Ectodermal cell (in vitro differentiated cells): ENCODE results near the gene MTSS2.

Experiments used
- H3K27ac ChIP-seq: 2 replicates; pipeline ENCODE4 v1.7.0; 2013; ENCODE audit warnings: mild to moderate bottlenecking, low read depth, low read length; ENCODE audit not compliant: insufficient read depth, poor library complexity, severe bottlenecking
- H3K27me3 ChIP-seq: 2 replicates; pipeline ENCODE4 v1.7.0; 2013; ENCODE audit warnings: mild to moderate bottlenecking, low read length; ENCODE audit not compliant: insufficient read depth, control insufficient read depth, poor library complexity, severe bottlenecking
- H3K36me3 ChIP-seq: one replicate; pipeline ENCODE4 v1.7.0; 2013; ENCODE audit warnings: low read length; ENCODE audit not compliant: control insufficient read depth, insufficient read depth
- H3K4me1 ChIP-seq: one replicate; pipeline ENCODE4 v1.7.0; 2013; ENCODE audit warnings: low read length; ENCODE audit not compliant: control insufficient read depth, insufficient read depth
- H3K4me3 ChIP-seq: 2 replicates; pipeline ENCODE4 v1.7.0; 2013; ENCODE audit warnings: low read depth, low read length, control low read depth; ENCODE audit not compliant: insufficient read depth
- H3K9me3 ChIP-seq: 2 replicates; pipeline ENCODE4 v1.7.0; 2013; ENCODE audit warnings: mild to moderate bottlenecking, low read length, moderate library complexity; ENCODE audit not compliant: control insufficient read depth
- WGBS, 2 experiments: methylation state at CpG; one replicate each; pipeline ENCODE4 v1.1.7; 2013; ENCODE audit warnings: missing lambda C conversion rate in 2 of 2; 5-methylcytosine and 5-hydroxymethylcytosine counted together

The MTSS2 gene

DNA sequence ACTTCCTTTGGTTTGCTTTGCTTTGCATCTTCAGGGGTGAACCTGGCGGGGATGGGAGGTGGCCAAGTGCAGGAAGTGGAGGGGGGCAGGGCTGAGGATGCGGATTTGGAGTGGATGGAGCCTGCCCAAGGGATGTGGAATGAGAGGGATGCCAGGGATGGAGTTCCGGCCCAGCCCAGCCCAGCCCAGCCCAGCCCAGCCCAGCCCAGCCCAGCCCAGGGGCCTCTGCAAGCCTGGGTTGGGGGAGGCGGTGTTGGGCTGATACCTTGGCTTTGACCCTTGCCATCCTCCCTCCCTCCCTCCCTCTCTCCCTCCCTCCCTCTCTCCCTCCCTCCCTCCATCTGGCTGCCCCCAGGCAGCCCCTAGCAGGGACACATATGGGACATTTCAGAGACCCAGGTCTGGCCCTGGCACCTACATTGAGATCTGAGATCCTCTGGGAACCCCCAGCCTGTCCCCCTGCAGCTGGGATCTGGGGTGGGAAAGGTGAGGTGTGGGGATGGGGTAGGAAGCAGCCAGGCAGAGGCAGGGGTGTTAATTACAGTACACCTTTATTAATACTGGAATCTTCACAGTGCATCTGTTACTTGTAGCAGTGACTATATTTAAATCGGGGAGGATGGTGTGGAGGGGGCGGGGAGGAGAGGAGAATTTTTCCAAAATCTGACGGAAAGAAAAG is 25.0 kb downstream of the MTSS2 start:
- no peaks in the 10 kb centered on the region for H3K4me1 ChIP-seq
- no peaks in the 10 kb centered on the region for H3K9me3 ChIP-seq
- no peak overlapping the region for H3K27ac ChIP-seq
- no peaks in the 10 kb centered on the region for H3K27me3 ChIP-seq
- peaks cover 1% of the 10 kb centered on the region for H3K36me3 ChIP-seq
- H3K4me3 ChIP-seq = no peak overlapping the region
- WGBS, 2 experiments = 80 to 91% methylated on average over 3 to 5 of the region's 7 CpGs

DNA sequence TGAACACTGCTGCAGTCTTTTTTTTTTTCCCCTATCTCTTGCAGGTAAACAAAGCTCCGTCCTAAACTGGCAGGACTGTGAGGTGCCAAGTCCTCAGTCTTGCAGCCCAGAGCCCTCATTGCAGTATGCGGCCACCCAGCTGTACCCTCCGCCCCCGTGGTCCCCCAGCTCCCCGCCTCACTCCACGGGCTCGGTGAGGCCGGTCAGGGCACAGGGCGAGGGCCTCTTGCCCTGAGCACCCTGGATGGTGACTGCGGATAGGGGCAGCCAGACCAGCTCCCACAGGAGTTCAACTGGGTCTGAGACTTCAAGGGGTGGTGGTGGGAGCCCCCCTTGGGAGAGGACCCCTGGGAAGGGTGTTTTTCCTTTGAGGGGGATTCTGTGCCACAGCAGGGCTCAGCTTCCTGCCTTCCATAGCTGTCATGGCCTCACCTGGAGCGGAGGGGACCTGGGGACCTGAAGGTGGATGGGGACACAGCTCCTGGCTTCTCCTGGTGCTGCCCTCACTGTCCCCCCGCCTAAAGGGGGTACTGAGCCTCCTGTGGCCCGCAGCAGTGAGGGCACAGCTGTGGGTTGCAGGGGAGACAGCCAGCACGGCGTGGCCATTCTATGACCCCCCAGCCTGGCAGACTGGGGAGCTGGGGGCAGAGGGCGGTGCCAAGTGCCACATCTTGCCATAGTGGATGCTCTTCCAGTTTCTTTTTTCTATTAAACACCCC is 25.7 kb downstream of the MTSS2 start:
- Histone ChIP-seq H3K27ac (no peak overlapping the region), H3K4me3 (no peak overlapping the region), H3K27me3 (no peaks in the 10 kb centered on the region), H3K4me1 (no peaks in the 10 kb centered on the region), H3K36me3 (no peaks in the 10 kb centered on the region), H3K9me3 (no peaks in the 10 kb centered on the region)
- 91 to 93% methylated on average over 16 of the region's 16 CpGs for WGBS, 2 experiments

DNA sequence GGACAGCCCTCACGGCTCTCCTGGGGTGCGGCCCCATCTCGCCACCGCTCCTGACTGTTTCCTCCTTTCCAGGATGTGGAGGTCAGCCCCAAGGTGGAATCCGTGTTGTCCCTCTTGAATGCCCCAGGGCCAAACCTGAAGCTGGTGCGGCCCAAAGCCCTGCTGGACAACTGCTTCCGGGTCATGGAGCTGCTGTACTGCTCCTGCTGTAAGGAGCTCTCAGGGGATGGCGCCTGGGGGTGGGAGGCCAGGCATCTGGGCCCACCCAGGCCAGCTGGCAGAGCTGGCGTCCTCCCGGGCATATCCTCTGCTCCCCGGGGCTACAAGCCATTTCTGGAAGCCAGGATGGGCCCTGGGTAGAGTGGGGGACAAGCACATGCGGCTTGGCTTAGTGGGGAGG is 26.3 kb downstream of the MTSS2 start:
- 93 to 96% methylated on average over 12 of the region's 12 CpGs for WGBS, 2 experiments
- H3K4me1 ChIP-seq = no peaks in the 10 kb centered on the region
- H3K36me3 ChIP-seq = no peaks in the 10 kb centered on the region
- no peaks in the 10 kb centered on the region for H3K27me3 ChIP-seq
- H3K9me3 ChIP-seq = no peaks in the 10 kb centered on the region
- no peak overlapping the region for H3K27ac ChIP-seq
- no peak overlapping the region for H3K4me3 ChIP-seq

DNA sequence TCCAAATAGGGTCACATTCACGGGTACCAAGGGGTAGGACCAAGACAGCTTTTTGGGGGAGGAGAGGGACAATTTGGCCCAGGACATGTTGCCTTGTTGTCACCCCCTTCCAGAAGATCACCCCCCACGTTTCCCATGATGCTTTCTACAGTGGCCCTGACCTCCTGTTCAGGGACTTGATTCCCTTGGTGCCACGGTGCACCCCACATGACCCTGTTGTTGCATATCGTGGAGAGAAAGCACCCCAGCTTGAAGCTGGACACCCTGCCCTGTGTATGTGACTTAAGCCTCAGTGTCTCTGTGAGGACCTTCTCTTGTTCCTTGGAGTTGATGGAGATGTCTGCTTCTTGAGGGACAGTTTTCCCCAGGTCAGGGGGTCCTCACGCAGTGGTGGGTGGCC is 26.9 kb downstream of the MTSS2 start:
- Histone ChIP-seq H3K36me3 (no peaks in the 10 kb centered on the region), H3K4me3 (no peak overlapping the region), H3K4me1 (no peaks in the 10 kb centered on the region), H3K27ac (no peak overlapping the region), H3K9me3 (no peaks in the 10 kb centered on the region), H3K27me3 (no peaks in the 10 kb centered on the region)
- WGBS, 2 experiments = 89 to 94% methylated on average over 5 of the region's 5 CpGs

DNA sequence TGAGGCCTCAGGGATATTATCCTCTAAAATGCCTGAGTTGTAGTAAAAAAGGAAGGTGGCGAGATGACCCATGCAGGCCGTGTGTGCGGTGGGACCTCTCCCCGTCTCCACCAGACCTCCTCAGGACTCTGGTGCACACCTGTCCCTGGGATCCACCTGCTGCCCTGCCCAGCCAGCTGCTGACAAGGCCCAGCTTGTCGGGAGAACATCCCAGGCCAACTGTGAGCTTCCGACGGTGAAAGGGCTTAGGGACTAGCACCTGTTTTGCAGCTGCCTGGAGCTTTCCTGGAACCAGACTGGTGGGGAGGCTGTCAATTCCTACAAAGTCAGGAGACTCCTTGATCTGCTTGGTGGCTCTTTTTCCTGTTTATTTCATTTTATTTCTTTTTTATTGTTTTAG is 27.9 kb downstream of the MTSS2 start:
- Histone ChIP-seq H3K27me3 (no peaks in the 10 kb centered on the region), H3K4me3 (no peak overlapping the region)
- 88 to 90% methylated on average over 7 of the region's 7 CpGs for WGBS, 2 experiments

DNA sequence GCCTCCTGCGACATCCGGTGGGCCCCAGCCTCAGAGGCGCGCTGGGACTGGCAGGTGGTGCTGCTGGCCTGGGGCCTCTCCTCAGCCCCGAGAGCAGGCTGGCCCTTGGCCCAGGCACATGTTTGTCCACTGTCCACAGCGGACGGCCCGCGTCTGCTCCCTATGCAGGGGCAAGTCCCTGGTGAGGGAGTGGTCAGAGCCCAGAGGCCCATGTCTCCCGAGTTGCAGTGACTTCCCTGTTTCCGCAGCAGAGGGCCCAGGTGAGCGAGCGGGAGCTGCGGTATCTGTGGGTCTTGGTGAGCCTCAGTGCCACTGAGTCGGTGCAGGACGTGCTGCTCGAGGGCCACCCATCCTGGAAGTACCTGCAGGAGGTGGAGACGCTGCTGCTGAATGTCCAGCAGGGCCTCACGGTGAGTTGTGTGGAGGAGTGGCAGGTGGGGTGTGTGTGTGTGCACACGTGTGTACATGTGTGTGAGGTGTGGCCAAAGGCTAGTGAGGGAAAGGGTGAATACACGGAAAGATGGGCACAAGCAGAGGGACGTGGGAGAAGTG is 29.1 kb downstream of the MTSS2 start:
- Histone ChIP-seq H3K4me1 (no peaks in the 10 kb centered on the region), H3K27ac (no peak overlapping the region), H3K4me3 (no peak overlapping the region), H3K27me3 (no peaks in the 10 kb centered on the region), H3K9me3 (no peaks in the 10 kb centered on the region), H3K36me3 (no peaks in the 10 kb centered on the region)
- WGBS, 2 experiments = 83 to 86% methylated on average over 22 of the region's 22 CpGs

More for the DNA sequence above, 27.9 kb downstream of the MTSS2 start:
- no peaks in the 10 kb centered on the region for H3K4me1 ChIP-seq
- H3K9me3 ChIP-seq = no peaks in the 10 kb centered on the region
- no peak overlapping the region for H3K27ac ChIP-seq
- no peaks in the 10 kb centered on the region for H3K36me3 ChIP-seq

DNA sequence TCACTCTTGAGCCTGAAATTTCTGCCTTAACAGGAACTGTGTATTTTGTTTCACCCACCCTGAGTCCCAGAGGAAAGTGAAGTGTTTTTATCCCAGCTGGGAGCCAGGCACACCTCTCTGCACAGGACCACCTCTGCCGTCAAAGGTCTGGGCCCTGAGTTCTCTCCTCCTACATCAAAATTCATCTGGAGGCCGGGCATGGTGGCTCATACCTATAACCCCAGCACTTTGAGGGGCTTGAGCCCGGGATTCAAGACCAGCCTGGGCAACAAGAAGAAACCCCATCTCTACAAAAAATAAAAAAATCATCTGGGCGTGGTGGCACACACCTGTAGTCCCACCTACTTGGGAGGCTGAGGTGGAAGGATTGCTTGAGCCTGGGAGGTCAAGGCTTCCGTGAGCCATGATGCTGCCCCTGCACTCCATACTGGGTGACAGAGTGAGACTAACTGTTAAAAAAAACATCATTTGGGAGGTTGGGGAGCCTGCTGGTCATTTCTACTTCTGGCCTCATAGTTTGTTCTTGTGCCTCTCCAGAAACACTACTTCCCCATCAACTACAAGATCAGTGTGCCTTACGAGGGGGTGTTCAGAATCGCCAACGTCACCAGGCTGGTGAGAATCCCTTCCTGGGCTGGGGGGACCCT is 29.7 kb downstream of the MTSS2 start:
- 88 to 89% methylated on average over 8 of the region's 8 CpGs for WGBS, 2 experiments
- Histone ChIP-seq H3K9me3 (no peaks in the 10 kb centered on the region), H3K4me3 (no peak overlapping the region), H3K36me3 (no peaks in the 10 kb centered on the region), H3K27me3 (no peaks in the 10 kb centered on the region), H3K4me1 (no peaks in the 10 kb centered on the region), H3K27ac (no peak overlapping the region)

DNA sequence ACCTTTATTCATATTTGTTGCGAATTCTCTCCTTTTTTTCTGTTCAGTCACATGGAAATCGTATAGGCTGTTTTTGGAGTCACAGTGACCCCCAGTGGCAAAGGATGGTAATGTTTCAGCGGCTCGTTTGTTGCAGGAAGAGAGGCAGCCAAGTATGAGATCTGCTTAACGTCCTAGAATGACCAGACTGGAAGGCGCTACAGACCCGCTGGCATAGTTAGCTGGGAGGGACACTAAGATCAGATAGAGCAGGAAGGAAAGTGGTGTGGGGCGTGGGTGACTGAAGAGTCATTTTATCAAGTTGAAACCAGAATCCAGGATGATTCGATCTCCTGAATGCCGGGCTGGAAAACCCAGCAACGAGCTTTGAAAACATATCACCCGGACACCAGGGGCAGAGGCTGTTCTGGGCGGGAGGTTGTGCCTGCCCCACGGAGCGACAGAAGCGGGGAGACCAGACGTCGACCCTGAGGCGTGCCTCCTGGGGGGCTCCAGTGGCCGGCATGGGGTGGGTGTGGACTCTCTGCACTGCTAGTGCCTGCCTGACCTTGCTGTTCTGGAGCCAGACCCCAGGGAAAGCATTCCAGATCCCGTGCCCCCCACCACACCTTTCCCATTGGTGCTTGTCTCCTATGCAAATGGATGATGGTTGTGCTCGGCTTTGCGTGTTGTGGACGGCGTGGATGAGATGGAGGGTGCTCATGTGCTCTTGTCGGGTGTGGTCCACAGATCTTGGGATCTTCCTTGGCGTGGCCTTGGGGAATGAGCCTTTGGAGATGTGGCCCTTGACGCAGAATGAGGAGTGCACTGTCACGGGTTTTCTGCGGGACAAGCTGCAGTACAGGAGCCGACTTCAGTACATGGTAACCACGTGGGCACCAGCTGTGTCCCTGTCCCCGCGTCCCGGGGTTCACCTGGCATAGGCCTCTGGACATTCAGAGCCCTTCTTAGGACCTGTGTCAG is 31.8 kb downstream of the MTSS2 start:
- Histone ChIP-seq H3K27ac (no peak overlapping the region), H3K9me3 (no peaks in the 10 kb centered on the region), H3K4me1 (no peaks in the 10 kb centered on the region), H3K27me3 (no peaks in the 10 kb centered on the region), H3K4me3 (no peak overlapping the region), H3K36me3 (no peaks in the 10 kb centered on the region)
- WGBS, 2 experiments = 71% methylated on average over 35 of the region's 35 CpGs

DNA sequence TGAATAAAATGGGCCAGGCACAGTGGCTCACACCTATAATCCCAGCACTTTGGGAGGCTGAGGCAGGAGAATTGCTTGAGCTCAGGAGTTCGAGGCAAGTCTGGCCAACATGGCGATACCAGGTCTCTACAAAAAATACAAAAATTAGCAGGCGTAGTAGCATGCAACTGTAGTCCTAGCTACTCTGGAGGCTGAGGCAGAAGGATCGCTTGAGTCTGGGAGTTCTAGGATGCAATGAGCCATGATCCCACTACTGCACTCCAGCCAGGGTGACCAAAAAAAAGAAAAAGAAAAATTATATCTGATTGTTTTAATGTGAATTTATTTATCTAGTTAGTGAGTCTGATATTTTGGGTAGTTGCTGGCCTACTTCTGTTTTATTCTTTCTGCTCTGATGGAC is 32.4 kb downstream of the MTSS2 start:
- Histone ChIP-seq H3K4me1 (no peaks in the 10 kb centered on the region), H3K27ac (no peak overlapping the region), H3K9me3 (no peaks in the 10 kb centered on the region), H3K4me3 (no peak overlapping the region), H3K27me3 (no peaks in the 10 kb centered on the region), H3K36me3 (no peaks in the 10 kb centered on the region)
- WGBS, 2 experiments = 88 to 92% methylated on average over 4 of the region's 4 CpGs
